ENCODE results near the gene RBM26.

DNA sequence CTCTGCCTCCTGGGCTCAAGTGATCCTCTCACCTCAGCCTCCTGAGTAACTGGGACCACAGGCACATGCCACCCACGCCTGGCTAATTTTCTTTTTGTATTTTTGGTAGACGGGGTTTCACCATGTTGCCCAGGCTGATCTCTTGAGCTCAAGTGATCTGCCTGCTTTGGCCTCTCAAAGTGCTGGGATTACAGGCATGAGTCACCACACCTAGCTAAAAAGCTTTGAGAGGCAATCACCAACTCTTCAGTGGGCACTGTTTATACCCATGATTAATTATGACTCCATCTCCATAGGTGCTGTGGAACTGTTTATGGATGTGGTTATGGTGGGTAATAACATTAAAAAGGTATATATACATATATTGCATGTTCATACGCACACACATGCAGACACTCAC, 7.5 kb upstream of the RBM26 start:
- no peak for TF ChIP-seq EZH2 (IDR thresholded peaks at IDR 0.05; ENCODE audit: low read length, missing control alignments)
- TF ChIP-seq, protein P1, sequence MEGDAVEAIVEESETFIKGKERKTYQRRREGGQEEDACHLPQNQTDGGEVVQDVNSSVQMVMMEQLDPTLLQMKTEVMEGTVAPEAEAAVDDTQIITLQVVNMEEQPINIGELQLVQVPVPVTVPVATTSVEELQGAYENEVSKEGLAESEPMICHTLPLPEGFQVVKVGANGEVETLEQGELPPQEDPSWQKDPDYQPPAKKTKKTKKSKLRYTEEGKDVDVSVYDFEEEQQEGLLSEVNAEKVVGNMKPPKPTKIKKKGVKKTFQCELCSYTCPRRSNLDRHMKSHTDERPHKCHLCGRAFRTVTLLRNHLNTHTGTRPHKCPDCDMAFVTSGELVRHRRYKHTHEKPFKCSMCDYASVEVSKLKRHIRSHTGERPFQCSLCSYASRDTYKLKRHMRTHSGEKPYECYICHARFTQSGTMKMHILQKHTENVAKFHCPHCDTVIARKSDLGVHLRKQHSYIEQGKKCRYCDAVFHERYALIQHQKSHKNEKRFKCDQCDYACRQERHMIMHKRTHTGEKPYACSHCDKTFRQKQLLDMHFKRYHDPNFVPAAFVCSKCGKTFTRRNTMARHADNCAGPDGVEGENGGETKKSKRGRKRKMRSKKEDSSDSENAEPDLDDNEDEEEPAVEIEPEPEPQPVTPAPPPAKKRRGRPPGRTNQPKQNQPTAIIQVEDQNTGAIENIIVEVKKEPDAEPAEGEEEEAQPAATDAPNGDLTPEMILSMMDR (conservative IDR thresholded peaks at IDR 0.05 in 1 of 2, IDR thresholded peaks at IDR 0.05 in 1 of 2; ENCODE audit: low read depth in 1 of 2, low read length in 2 of 2), result no peak

All from fibroblast of lung (primary cell).